GM12878 (cell line): Measurements from ENCODE around the gene UBE2E2. TPM values are rescaled to one million over a fixed set of nuclear protein-coding genes. Genes with fewer than 3 reads are reported as not detected.

Experiments
- ATAC-seq: fragments of 200-7000 bp; cut with Tn5 transposase; 3 replicates; pipeline ENCODE4 v1.9.1; 2020; ENCODE audit warnings: mild to moderate bottlenecking, moderate library complexity
- BruUV-seq: library from RNA; stranded (reverse); fragments of 400-500 nt; replicated peaks from 2 replicates; lab custom pipeline; 2021; lab: Mats Ljungman, UMichigan
- CTCF ChIA-PET: fragments of 300-600 bp; sonication (Branson Sonifier 250); formaldehyde crosslinking; extraction: SDS; loops from one replicate; lab custom pipeline; 2021; ENCODE audit warnings: inconsistent platforms; lab: Yijun Ruan, JAX
- POLR2A ChIA-PET: fragments of 350-600 bp; formaldehyde crosslinking; extraction: SDS; loops from one replicate; lab custom pipeline; 2021; ENCODE audit warnings: inconsistent platforms; lab: Charles Lee
- RAD21 ChIA-PET: fragments of 300-600 bp; sonication (Branson Sonifier 250); formaldehyde crosslinking; loops from one replicate; lab custom pipeline; 2023; ENCODE audit warnings: antibody characterized with exemption; ENCODE audit not compliant: unreplicated experiment; lab: Charles Lee
- SMC1A ChIA-PET: fragments of 300-600 bp; sonication (Branson Sonifier 250); formaldehyde crosslinking; loops from one replicate; lab custom pipeline; 2023; ENCODE audit not compliant: unreplicated experiment, uncharacterized antibody; lab: Charles Lee
- DNase-seq: peaks from one replicate; pipeline ENCODE4 v3.0.0-alpha.2; 2011; ENCODE audit warnings: low read depth, low spot score
- FAIRE-seq: peaks from 3 replicates; lab custom pipeline; 2011; peaks lifted over from hg19 to GRCh38; lab: Jason Lieb, UNC
- H2AFZ ChIP-seq: 2 replicates; pipeline ENCODE4 v1.6.0; 2011; ENCODE audit warnings: low read depth, low read length, control low read depth; ENCODE audit not compliant: control insufficient read depth
- H3K27ac ChIP-seq: 2 replicates; pipeline ENCODE4 v1.5.1; 2011; ENCODE audit warnings: control low read depth; ENCODE audit not compliant: control insufficient read depth, insufficient read depth
- H3K27me3 ChIP-seq, 2 experiments: replicated peaks in 1 of 2; 2 replicates each; pipeline versions ENCODE4 v1.6.0 to v1.6.1; 2011; ENCODE audit warnings: low read length in 1 of 2; ENCODE audit not compliant: control insufficient read depth in 2 of 2, insufficient read depth in 2 of 2
- H3K36me3 ChIP-seq, 2 experiments: 2 replicates each; pipeline ENCODE4 v1.5.1; 2011; ENCODE audit warnings: low read length in 1 of 2; ENCODE audit not compliant: control insufficient read depth in 2 of 2, insufficient read depth in 2 of 2
- H3K4me1 ChIP-seq: 2 replicates; pipeline ENCODE4 v1.6.1; 2011; ENCODE audit warnings: mild to moderate bottlenecking, low read length, moderate library complexity, mixed read lengths; ENCODE audit not compliant: control insufficient read depth, insufficient read depth
- H3K4me2 ChIP-seq: 2 replicates; pipeline ENCODE4 v1.6.0; 2011; ENCODE audit warnings: control low read depth; ENCODE audit not compliant: control insufficient read depth, insufficient read depth
- H3K4me3 ChIP-seq: fragments of 200-600 bp; sonication (generic); 2 replicates; pipeline ENCODE4 v1.5.1; 2016
- H3K79me2 ChIP-seq: 2 replicates; pipeline ENCODE4 v1.6.0; 2011; ENCODE audit warnings: low read length; ENCODE audit not compliant: control insufficient read depth, insufficient read depth
- H3K9ac ChIP-seq: 2 replicates; pipeline ENCODE4 v1.8.0; 2011; ENCODE audit warnings: low read length, control low read depth, mixed read lengths; ENCODE audit not compliant: control insufficient read depth, insufficient read depth
- H3K9me3 ChIP-seq: replicated peaks from 3 replicates; pipeline ENCODE4 v1.5.1; 2011; ENCODE audit warnings: mild to moderate bottlenecking, low read length; ENCODE audit not compliant: control insufficient read depth, insufficient read depth
- H4K20me1 ChIP-seq: 2 replicates; pipeline ENCODE4 v1.6.0; 2011; ENCODE audit not compliant: control insufficient read depth, insufficient read depth
- ATF2 ChIP-seq: IDR thresholded peaks from 2 replicates; pipeline ENCODE4 v1.6.1; 2012; ENCODE audit warnings: low read length, inconsistent platforms
- CHD1 ChIP-seq: IDR thresholded peaks from 2 replicates; pipeline ENCODE4 v1.6.1; 2012; ENCODE audit warnings: low read depth, low read length, improper control_type of control experiment
- EP300 ChIP-seq, 2 experiments: fragments of 150-350 bp in 1 of 2; IDR thresholded peaks; 2 replicates each; pipeline ENCODE4 v1.6.1; 2011 to 2012; ENCODE audit warnings: low read depth in 2 of 2, low read length in 2 of 2, borderline replicate concordance in 1 of 2, improper control_type of control experiment in 1 of 2, inconsistent platforms in 1 of 2; ENCODE audit not compliant: control insufficient read depth in 1 of 2
- PAX5 ChIP-seq: IDR thresholded peaks from 2 replicates; pipeline ENCODE4 v1.6.1; 2011; ENCODE audit warnings: low read depth, low read length, borderline replicate concordance
- STAT1 ChIP-seq: fragments of 450-650 bp; conservative IDR thresholded peaks from 2 replicates; pipeline ENCODE4 v1.6.1; 2014; ENCODE audit warnings: antibody characterized with exemption, mild to moderate bottlenecking
- STAT3 ChIP-seq: IDR thresholded peaks from 2 replicates; pipeline ENCODE4 v1.6.1; 2011; ENCODE audit warnings: low read depth, low read length, improper control_type of control experiment
- ZNF274 ChIP-seq: IDR thresholded peaks from one replicate; pipeline ENCODE4 v1.8.0; 2011; ENCODE audit not compliant: insufficient read length, insufficient read depth
- WGBS: methylation state at CpG from one replicate; pipeline ENCODE4 v1.1.6; 2016; ENCODE audit warnings: low lambda C conversion rate; ENCODE audit not compliant: insufficient replicate concordance, insufficient coverage; ENCODE audit errors: missing lambda C conversion rate; 5-methylcytosine and 5-hydroxymethylcytosine counted together
- in situ Hi-C: fragments of 300-500 bp; cut with MboI; formaldehyde crosslinking; loops from 9 replicates; pipeline ENCODE4 v1.14.3; 2018; ENCODE audit warnings: mixed read lengths
- intact Hi-C: fragments of 100-400 bp; cut with micrococcal nuclease; formaldehyde crosslinking; loops from one replicate; pipeline ENCODE4 v1.14.2; 2022; ENCODE audit not compliant: unreplicated experiment
- polyA plus RNA-seq, 11 experiments: library from polyadenylated mRNA; depleted of rRNA in 4 of 11; unstranded in 6 of 11; stranded (reverse) in 5 of 11; fragments of >200 nt; fragmentation: Nextera tagmentation in 4 of 11; fragmentation: Illumina TruSeq in 1 of 11; extraction: Ambion mirVana in 4 of 11; extraction: Trizol in 1 of 11; gene quantifications; 1 replicate in 1 of 11; 2 replicates in 10 of 11; pipeline versions ENCODE4 v1.2.1 to v1.2.3, GENCODE V29; 2011 to 2016; ENCODE audit warnings: inconsistent platforms in 2 of 11, missing spikeins in 2 of 11, low read depth in 1 of 11
- total RNA-seq, 4 experiments: library from RNA; depleted of rRNA in 3 of 4; stranded (reverse); fragments of >200 nt in 3 of 4; fragmentation: Illumina TruSeq in 1 of 4; extraction: Trizol in 1 of 4; gene quantifications; 2 replicates each; pipeline versions ENCODE4 v1.2.1 to v1.2.3, GENCODE V29; 2013 to 2021

UBE2E2 gene
- total and polyA plus RNA-seq, 10 of the 15 experiments (the other 5 are each of a cell fraction or from before 2014, with no cell fraction given), result 8.7 to 71.0 (median 36.4) TPM

DNA sequence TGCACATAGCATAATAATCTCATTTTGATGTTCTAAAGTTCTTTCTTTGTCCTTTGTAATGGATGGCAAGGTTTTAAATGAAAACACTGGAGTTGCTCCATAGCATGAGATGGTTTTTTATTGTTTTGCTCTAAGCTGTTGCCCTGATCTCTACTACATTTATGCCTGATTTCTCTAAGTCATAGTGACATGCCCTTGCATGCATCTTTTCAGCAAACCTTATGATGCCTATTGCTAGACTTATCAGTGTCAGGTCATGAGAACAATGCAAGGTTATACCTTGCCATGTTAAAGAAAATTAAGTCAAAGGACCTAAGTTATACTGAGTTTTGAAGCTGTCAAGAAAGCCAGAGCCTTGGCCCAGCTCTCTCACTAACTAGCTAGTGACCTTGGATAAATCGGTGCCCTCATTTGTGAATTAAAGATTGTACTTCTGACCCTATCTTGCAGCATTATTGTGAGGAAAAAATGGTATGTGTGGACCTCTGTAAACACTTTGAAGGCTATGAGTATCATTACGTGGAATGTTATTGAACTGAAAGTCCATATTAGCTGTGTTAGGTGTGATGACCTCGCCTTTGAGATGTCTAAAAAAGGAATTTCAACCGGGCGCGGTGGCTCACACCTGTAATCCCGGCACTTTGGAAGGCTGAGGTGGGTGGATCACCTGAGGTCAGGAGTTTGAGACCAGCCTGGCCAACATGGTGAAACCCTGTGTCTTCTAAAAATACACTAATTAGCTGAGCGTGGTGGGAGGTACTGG, 346.2 kb downstream of the UBE2E2 start:
- ChIA-PET CTCF (interaction anchor here (1.7 kb wide), 1 partner anchor 63 kb away, joined by 3 read pairs; no protein-coding TSS in a partner anchor), POLR2A (interaction anchor here (1.0 to 1.8 kb wide), 2 partner anchors 39 to 41 kb away, joined by 4 to 5 read pairs; no protein-coding TSS in a partner anchor), RAD21 (interaction anchor here (0.8 to 1.7 kb wide), 6 partner anchors 20 to 211 kb away, joined by 3 to 5 read pairs (median 3); no protein-coding TSS in a partner anchor), SMC1A (interaction anchor here (0.6 to 3.3 kb wide), 9 partner anchors 8 to 321 kb away, joined by 3 to 16 read pairs (median 4); no protein-coding TSS in a partner anchor)
- Histone ChIP-seq H3K79me2 (no peaks in the 10 kb centered on the region), H3K4me2 (no peak overlapping the region), H3K27me3 (no peaks in the 10 kb centered on the region), H4K20me1 (no peaks in the 10 kb centered on the region), H3K9me3 (no peaks in the 10 kb centered on the region), H3K27ac (no peak overlapping the region), H3K4me1 (peaks cover 11% of the 10 kb centered on the region), H2AFZ (no peak overlapping the region), H3K9ac (no peak overlapping the region), H3K4me3 (no peak overlapping the region), H3K36me3 (no peaks in the 10 kb centered on the region)
- in situ Hi-C loops (no loop called here), intact Hi-C loops (no loop called here)
- BruUV-seq, result no TSS peak
- 85% methylated on average over 8 of the region's 8 CpGs for WGBS
- DNase-seq (no peak), ATAC-seq (no peak), FAIRE-seq (no peak)
- TF ChIP-seq PAX5 (no peak), ZNF274 (no peak), CHD1 (no peak), EP300 (IDR thresholded peaks at IDR 0.05; ENCODE audit: borderline replicate concordance in 1 of 2, control insufficient read depth in 1 of 2, low read depth in 2 of 2, low read length in 2 of 2) (no peak), ATF2 (no peak), STAT1 (no peak), STAT3 (no peak)
